SU-DHL-6 (cell line): ENCODE measurements around the gene SUOX.

Experiments
- H2AFZ ChIP-seq: fragments of 200-600 bp; sonication (generic); 2 replicates; pipeline ENCODE4 v1.6.1; 2014; ENCODE audit warnings: low read depth, mild to moderate bottlenecking, moderate library complexity, mixed read lengths, antibody characterized with exemption, low read length; ENCODE audit not compliant: severe bottlenecking
- H3F3A ChIP-seq: fragments of 200-600 bp; shearing (Covaris generic); 2 replicates; pipeline ENCODE4 v1.6.0; 2016; ENCODE audit warnings: antibody characterized with exemption, mild to moderate bottlenecking; ENCODE audit not compliant: insufficient read depth
- H3K27ac ChIP-seq: fragments of 200-600 bp; sonication (generic); 2 replicates; pipeline ENCODE4 v1.5.1; 2016; ENCODE audit warnings: low read depth, mild to moderate bottlenecking, low read length, moderate library complexity, mixed read lengths
- H3K27me3 ChIP-seq: fragments of 200-600 bp; sonication (generic), shearing (Covaris generic); 2 replicates; pipeline ENCODE4 v1.6.0; 2014; ENCODE audit warnings: mild to moderate bottlenecking, low read length
- H3K36me3 ChIP-seq: fragments of 200-600 bp; sonication (generic); 2 replicates; pipeline ENCODE4 v1.6.1; 2014; ENCODE audit warnings: mild to moderate bottlenecking, low read length, mixed read lengths
- H3K4me2 ChIP-seq: fragments of 300-600, 200-600 bp; shearing (Covaris generic), sonication (generic); 2 replicates; pipeline ENCODE4 v1.6.0; 2014; ENCODE audit warnings: low read length, low read depth, mild to moderate bottlenecking; ENCODE audit not compliant: poor library complexity, severe bottlenecking
- H3K4me3 ChIP-seq: fragments of 200-600 bp; sonication (generic); 2 replicates; pipeline ENCODE4 v1.5.1; 2014; ENCODE audit warnings: antibody characterized with exemption, low read length, mild to moderate bottlenecking, mixed read lengths; ENCODE audit not compliant: insufficient read depth, poor library complexity, severe bottlenecking
- H3K79me2 ChIP-seq: fragments of 200-600 bp; sonication (generic); 2 replicates; pipeline ENCODE4 v1.6.1; 2014; ENCODE audit warnings: mild to moderate bottlenecking, low read length, moderate library complexity; ENCODE audit not compliant: insufficient read depth
- H3K9ac ChIP-seq: fragments of 200-600 bp; sonication (generic); 2 replicates; pipeline ENCODE4 v1.7.0; 2014; ENCODE audit warnings: mild to moderate bottlenecking, low read length
- H3K9me2 ChIP-seq: fragments of 200-600 bp; sonication (generic); replicated peaks from 2 replicates; pipeline ENCODE4 v1.6.1; 2014; ENCODE audit warnings: low read length; ENCODE audit not compliant: insufficient read depth
- H3K9me3 ChIP-seq: fragments of 200-600 bp; sonication (generic); 2 replicates; pipeline ENCODE4 v1.6.1; 2014; ENCODE audit warnings: low read length, mixed read lengths; ENCODE audit not compliant: insufficient read depth
- H4K20me1 ChIP-seq: fragments of 200-600 bp; sonication (generic); 2 replicates; pipeline ENCODE4 v1.6.1; 2014; ENCODE audit warnings: low read depth, mild to moderate bottlenecking, antibody characterized with exemption, low read length, moderate library complexity, mixed read lengths
- EZH2phosphoT487 ChIP-seq: fragments of 200-600 bp; sonication (generic), shearing (Covaris generic); conservative IDR thresholded peaks from 2 replicates; pipeline ENCODE4 v1.6.1; 2018; ENCODE audit warnings: mild to moderate bottlenecking, antibody characterized with exemption, low read length, moderate library complexity, mixed read lengths
- TF ChIP-seq, protein P1 (sequence below): fragments of 200-600 bp; sonication (generic); IDR thresholded peaks from one replicate; pipeline ENCODE4 v1.5.1; 2017; ENCODE audit warnings: antibody characterized with exemption, mild to moderate bottlenecking, low read length, moderate library complexity; ENCODE audit not compliant: insufficient read depth, poor library complexity, severe bottlenecking

The SUOX gene

DNA sequence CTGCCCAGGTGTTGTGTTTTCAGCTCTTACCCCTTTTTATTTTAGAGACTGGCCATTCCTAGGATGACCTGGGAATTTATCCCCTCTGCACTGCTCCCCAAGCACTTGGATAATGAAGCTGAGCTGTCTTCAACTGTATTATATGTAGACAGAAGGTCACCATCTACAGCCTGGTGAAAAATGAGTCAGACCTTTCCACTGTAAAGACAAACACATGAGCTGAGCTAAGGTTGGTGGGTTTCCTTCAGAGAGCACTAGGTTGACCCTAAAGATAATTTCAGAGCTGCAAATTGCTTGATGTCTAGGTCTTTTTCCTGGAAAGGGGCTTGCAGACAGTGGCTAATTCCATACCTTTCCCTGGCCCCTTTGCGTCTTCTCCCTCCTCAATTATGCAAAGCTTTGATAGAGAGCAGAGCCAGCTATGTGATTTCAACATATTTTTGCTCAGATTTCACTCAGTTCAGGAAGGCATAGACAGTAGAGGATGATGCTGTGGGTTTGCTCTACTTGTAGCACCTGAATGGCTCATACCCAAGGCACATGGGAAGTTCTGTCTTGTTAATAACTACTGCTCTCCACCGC is 14.5 kb downstream of the SUOX start:
- Histone ChIP-seq H4K20me1 (no peaks in the 10 kb centered on the region), H3K27me3 (no peaks in the 10 kb centered on the region), H3K36me3 (no peaks in the 10 kb centered on the region), H3K9ac (no peak overlapping the region), H3K79me2 (no peaks in the 10 kb centered on the region), H3K4me3 (no peak overlapping the region), H3K27ac (no peak overlapping the region), H3K9me3 (no peaks in the 10 kb centered on the region), H3K4me2 (no peak overlapping the region), H2AFZ (no peak overlapping the region), H3F3A (no peaks in the 10 kb centered on the region), H3K9me2 (no peaks in the 10 kb centered on the region)
- TF ChIP-seq, protein P1, sequence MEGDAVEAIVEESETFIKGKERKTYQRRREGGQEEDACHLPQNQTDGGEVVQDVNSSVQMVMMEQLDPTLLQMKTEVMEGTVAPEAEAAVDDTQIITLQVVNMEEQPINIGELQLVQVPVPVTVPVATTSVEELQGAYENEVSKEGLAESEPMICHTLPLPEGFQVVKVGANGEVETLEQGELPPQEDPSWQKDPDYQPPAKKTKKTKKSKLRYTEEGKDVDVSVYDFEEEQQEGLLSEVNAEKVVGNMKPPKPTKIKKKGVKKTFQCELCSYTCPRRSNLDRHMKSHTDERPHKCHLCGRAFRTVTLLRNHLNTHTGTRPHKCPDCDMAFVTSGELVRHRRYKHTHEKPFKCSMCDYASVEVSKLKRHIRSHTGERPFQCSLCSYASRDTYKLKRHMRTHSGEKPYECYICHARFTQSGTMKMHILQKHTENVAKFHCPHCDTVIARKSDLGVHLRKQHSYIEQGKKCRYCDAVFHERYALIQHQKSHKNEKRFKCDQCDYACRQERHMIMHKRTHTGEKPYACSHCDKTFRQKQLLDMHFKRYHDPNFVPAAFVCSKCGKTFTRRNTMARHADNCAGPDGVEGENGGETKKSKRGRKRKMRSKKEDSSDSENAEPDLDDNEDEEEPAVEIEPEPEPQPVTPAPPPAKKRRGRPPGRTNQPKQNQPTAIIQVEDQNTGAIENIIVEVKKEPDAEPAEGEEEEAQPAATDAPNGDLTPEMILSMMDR, result no peak
- TF ChIP-seq EZH2phosphoT487, result no peak

DNA sequence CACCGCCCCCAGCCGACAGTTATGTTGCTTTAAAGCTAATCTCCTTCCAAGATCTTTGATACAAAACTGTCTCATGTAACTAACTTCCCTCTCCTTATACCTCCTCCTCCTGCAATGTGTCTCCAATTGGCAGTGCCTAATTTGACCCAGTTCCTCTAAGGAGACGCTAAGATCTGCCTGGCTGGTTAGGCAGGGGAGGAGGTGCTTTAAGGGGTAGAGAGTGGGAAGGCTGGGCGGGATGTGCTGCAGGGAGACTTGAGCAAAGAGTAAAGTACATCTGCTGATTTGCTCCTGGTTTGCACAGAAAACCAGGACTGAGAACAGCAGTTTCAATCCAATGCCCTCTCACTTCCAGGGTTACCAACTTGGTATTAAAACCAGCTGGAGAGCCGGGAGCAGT is 16.4 kb downstream of the SUOX start:
- Histone ChIP-seq H3K4me2 (no peak overlapping the region), H4K20me1 (no peaks in the 10 kb centered on the region), H3K27me3 (no peaks in the 10 kb centered on the region), H3K36me3 (no peaks in the 10 kb centered on the region), H3K4me3 (no peak overlapping the region), H3K79me2 (no peaks in the 10 kb centered on the region), H3K9ac (no peak overlapping the region), H2AFZ (no peak overlapping the region), H3K27ac (no peak overlapping the region), H3K9me2 (no peaks in the 10 kb centered on the region), H3F3A (no peaks in the 10 kb centered on the region), H3K9me3 (no peaks in the 10 kb centered on the region)
- TF ChIP-seq, protein P1, result no peak
- no peak for TF ChIP-seq EZH2phosphoT487

DNA sequence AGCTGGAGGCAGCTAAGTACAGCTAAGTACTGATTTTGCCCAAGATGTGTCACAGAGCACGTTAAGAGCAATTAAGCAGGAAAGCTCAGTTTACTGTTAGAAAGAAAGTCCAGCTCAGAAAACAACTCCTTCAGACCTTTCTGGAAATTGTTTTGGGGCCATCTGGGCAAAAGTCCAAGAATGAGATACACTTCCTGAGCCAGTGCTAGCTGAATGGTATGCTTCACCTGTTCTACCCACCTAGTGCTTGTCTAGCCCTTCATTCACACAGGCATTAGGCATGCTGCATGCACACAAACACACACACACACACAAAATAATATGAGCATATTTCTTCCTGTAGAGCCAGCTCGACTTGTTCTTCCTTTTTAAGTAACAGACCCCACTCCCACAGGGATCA is 17.1 kb downstream of the SUOX start:
- Histone ChIP-seq H3K27ac (no peak overlapping the region), H3K79me2 (no peaks in the 10 kb centered on the region), H3K27me3 (no peaks in the 10 kb centered on the region), H4K20me1 (no peaks in the 10 kb centered on the region), H3K9ac (no peak overlapping the region), H3K9me3 (no peaks in the 10 kb centered on the region), H3K9me2 (no peaks in the 10 kb centered on the region), H3K4me3 (no peak overlapping the region), H3F3A (no peaks in the 10 kb centered on the region), H3K4me2 (no peak overlapping the region), H2AFZ (no peak overlapping the region), H3K36me3 (no peaks in the 10 kb centered on the region)
- TF ChIP-seq EZH2phosphoT487, result no peak
- TF ChIP-seq, protein P1, result no peak
